ENCODE results near the gene NXPH1. TPM values are rescaled to one million over a fixed set of nuclear protein-coding genes. Genes with fewer than 3 reads are reported as not detected.

NXPH1 gene
- total RNA-seq, 1 experiment from 2014 or later, result 0.59 TPM

GRCh38 chr7:8442814-8443304 lies 9.4 kb downstream of the NXPH1 start (continued):
- TF ChIP-seq, protein P1, sequence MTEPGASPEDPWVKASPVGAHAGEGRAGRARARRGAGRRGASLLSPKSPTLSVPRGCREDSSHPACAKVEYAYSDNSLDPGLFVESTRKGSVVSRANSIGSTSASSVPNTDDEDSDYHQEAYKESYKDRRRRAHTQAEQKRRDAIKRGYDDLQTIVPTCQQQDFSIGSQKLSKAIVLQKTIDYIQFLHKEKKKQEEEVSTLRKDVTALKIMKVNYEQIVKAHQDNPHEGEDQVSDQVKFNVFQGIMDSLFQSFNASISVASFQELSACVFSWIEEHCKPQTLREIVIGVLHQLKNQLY (CRISPR knock-in tag; IDR thresholded peaks at IDR 0.05), result no peak
- TF ChIP-seq, protein P2, sequence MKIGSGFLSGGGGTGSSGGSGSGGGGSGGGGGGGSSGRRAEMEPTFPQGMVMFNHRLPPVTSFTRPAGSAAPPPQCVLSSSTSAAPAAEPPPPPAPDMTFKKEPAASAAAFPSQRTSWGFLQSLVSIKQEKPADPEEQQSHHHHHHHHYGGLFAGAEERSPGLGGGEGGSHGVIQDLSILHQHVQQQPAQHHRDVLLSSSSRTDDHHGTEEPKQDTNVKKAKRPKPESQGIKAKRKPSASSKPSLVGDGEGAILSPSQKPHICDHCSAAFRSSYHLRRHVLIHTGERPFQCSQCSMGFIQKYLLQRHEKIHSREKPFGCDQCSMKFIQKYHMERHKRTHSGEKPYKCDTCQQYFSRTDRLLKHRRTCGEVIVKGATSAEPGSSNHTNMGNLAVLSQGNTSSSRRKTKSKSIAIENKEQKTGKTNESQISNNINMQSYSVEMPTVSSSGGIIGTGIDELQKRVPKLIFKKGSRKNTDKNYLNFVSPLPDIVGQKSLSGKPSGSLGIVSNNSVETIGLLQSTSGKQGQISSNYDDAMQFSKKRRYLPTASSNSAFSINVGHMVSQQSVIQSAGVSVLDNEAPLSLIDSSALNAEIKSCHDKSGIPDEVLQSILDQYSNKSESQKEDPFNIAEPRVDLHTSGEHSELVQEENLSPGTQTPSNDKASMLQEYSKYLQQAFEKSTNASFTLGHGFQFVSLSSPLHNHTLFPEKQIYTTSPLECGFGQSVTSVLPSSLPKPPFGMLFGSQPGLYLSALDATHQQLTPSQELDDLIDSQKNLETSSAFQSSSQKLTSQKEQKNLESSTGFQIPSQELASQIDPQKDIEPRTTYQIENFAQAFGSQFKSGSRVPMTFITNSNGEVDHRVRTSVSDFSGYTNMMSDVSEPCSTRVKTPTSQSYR (CRISPR knock-in tag; IDR thresholded peaks at IDR 0.05), result 0 out of 2 replicates have a peak, but pooled peaks have one; percentile 69
- TF ChIP-seq IRF2 (CRISPR knock-in tag; IDR thresholded peaks at IDR 0.05; ENCODE audit: borderline replicate concordance, low read depth) (no peak), ESRRA (CRISPR knock-in tag; IDR thresholded peaks at IDR 0.05; ENCODE audit: borderline replicate concordance) (peak; percentile 89; the same call in 1 of the 2 replicates), E2F5 (CRISPR knock-in tag; IDR thresholded peaks at IDR 0.05) (peak; percentile 65; the same call in 1 of the 2 replicates), HMGA2 (CRISPR knock-in tag; IDR thresholded peaks at IDR 0.05) (no peak), PREB (CRISPR knock-in tag; IDR thresholded peaks at IDR 0.05; ENCODE audit: borderline replicate concordance) (0 out of 2 replicates have a peak, but pooled peaks have one; percentile 45), ZNF396 (CRISPR knock-in tag; IDR thresholded peaks at IDR 0.05; ENCODE audit: borderline replicate concordance) (no peak), SOX15 (CRISPR knock-in tag; IDR thresholded peaks at IDR 0.05) (no peak), ZNF416 (CRISPR knock-in tag; IDR thresholded peaks at IDR 0.05) (no peak), SP1 (CRISPR knock-in tag; conservative IDR thresholded peaks at IDR 0.05) (peak; percentile 82), TCF7 (CRISPR knock-in tag; IDR thresholded peaks at IDR 0.05; ENCODE audit: low read depth) (peak; percentile 65; the same call in 1 of the 2 replicates), ZNF671 (CRISPR knock-in tag; IDR thresholded peaks at IDR 0.05) (no peak), NFE2L1 (CRISPR knock-in tag; IDR thresholded peaks at IDR 0.05) (peak; percentile 86; the same call in 1 of the 2 replicates), GABPB1 (CRISPR knock-in tag; IDR thresholded peaks at IDR 0.05) (no peak), USF1 (CRISPR knock-in tag; IDR thresholded peaks at IDR 0.05) (peak; percentile 93), FOXP4 (CRISPR knock-in tag; IDR thresholded peaks at IDR 0.05) (peak; percentile 98), TEAD4 (CRISPR knock-in tag; IDR thresholded peaks at IDR 0.05) (peak; percentile 81), FOXP1 (CRISPR knock-in tag; IDR thresholded peaks at IDR 0.05; ENCODE audit: borderline replicate concordance) (peak; percentile 87), MXD4 (CRISPR knock-in tag; IDR thresholded peaks at IDR 0.05; ENCODE audit: borderline replicate concordance) (no peak), CREB1 (CRISPR knock-in tag; IDR thresholded peaks at IDR 0.05) (peak; percentile 69; the same call in 1 of the 2 replicates)
- TF ChIP-seq, protein P3, sequence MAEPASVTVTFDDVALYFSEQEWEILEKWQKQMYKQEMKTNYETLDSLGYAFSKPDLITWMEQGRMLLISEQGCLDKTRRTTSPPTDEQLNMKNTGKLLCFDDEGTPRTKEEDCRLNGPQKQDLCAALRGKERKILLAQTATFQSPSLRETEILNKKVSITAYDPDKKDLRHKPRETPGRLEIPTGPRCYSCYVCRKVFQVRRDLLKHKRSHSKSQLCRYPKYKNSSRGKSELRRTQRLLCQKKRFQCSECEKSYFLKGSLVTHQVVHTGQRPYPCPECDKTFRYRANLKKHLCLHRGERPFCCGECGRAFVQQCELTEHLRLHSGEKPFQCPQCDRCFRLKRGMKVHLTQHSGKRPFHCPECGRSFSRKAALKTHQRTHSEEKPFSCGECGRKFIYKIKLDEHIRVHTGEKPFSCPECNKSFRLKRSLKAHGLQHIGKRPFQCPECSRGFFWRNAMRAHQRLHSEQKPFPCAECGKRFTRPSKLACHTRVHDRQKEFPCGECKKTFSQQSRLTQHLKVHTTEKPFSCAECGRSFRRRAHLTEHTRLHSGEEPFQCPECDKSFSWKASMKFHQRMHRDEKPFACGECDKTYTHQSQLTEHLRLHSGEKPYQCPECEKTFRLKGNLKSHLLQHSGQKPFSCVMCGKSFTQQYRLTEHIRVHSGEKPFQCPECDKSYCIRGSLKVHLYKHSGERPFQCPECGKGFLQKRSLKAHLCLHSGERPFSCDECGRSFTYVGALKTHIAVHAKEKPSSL (CRISPR knock-in tag; conservative IDR thresholded peaks at IDR 0.05), result no peak
- TF ChIP-seq, protein P4, sequence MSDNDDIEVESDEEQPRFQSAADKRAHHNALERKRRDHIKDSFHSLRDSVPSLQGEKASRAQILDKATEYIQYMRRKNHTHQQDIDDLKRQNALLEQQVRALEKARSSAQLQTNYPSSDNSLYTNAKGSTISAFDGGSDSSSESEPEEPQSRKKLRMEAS (CRISPR knock-in tag; IDR thresholded peaks at IDR 0.05), result peak; percentile 84
- TF ChIP-seq, protein P5, sequence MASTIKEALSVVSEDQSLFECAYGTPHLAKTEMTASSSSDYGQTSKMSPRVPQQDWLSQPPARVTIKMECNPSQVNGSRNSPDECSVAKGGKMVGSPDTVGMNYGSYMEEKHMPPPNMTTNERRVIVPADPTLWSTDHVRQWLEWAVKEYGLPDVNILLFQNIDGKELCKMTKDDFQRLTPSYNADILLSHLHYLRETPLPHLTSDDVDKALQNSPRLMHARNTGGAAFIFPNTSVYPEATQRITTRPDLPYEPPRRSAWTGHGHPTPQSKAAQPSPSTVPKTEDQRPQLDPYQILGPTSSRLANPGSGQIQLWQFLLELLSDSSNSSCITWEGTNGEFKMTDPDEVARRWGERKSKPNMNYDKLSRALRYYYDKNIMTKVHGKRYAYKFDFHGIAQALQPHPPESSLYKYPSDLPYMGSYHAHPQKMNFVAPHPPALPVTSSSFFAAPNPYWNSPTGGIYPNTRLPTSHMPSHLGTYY (CRISPR knock-in tag; IDR thresholded peaks at IDR 0.05), result no peak

All from WTC11 (cell line).